GM21576 (cell line): ENCODE measurements around the gene KRTAP11-1.

Experiments
- ATAC-seq: cut with Tn5 transposase; IDR thresholded peaks from one replicate; pipeline ENCODE4 v1.9.1; 2021; ENCODE audit warnings: mild to moderate bottlenecking, moderate library complexity; ENCODE audit not compliant: unreplicated experiment

The KRTAP11-1 gene

GRCh38 chr21:30881480-30881879 is at the start of gene KRTAP11-1:
TSS of gene KRTAP11-1 (minus strand) at chr21:30881580. CDS start at chr21:30881524, 56 bp downstream.
- ATAC-seq: no peak

- no peak for ATAC-seq
Measured at GRCh38 chr21:30924146-30924700, 42.8 kb upstream of the KRTAP11-1 start.

- no peak for ATAC-seq
Measured at GRCh38 chr21:30921129-30921528, 39.7 kb upstream of the KRTAP11-1 start.

GRCh38 chr21:30917557-30917956 is 36.2 kb upstream of the KRTAP11-1 start:
- ATAC-seq: no peak

- ATAC-seq: no peak
Measured at GRCh38 chr21:30900881-30901280, 19.5 kb upstream of the KRTAP11-1 start.

- ATAC-seq: no peak
Measured at GRCh38 chr21:30882866-30883597, 1.7 kb upstream of the KRTAP11-1 start.

GRCh38 chr21:30880914-30881313 is 466 bp downstream of the KRTAP11-1 start:
- no peak for ATAC-seq

GRCh38 chr21:30874526-30874925 is 6.9 kb downstream of the KRTAP11-1 start:
- ATAC-seq: no peak

- ATAC-seq: no peak
Measured at GRCh38 chr21:30847627-30848500, 33.5 kb downstream of the KRTAP11-1 start.

- ATAC-seq: no peak
Measured at GRCh38 chr21:30842990-30843389, 38.4 kb downstream of the KRTAP11-1 start.

- ATAC-seq: no peak
Measured at GRCh38 chr21:30839304-30839703, 42.1 kb downstream of the KRTAP11-1 start.

- no peak for ATAC-seq
Measured at GRCh38 chr21:30838536-30838935, 42.8 kb downstream of the KRTAP11-1 start.

- no peak for ATAC-seq
Measured at GRCh38 chr21:30831194-30831765, 50.1 kb downstream of the KRTAP11-1 start.
